HCT116 (cell line): ENCODE data around the gene CSTA. TPM values are rescaled to one million over a fixed set of nuclear protein-coding genes. Genes with fewer than 3 reads are reported as not detected.

Source experiments
- ATAC-seq: fragments of 200-7000 bp; cut with Tn5 transposase; 2 replicates; pipeline ENCODE4 v1.9.1; 2020; ENCODE audit warnings: mild to moderate bottlenecking, moderate library complexity
- BruUV-seq: library from RNA; stranded (reverse); fragments of 400-500 nt; replicated peaks from 2 replicates; lab custom pipeline; 2021; lab: Mats Ljungman, UMichigan
- CTCF ChIA-PET: fragments of 300-600 bp; sonication (Branson Sonifier 250); formaldehyde crosslinking; loops from one replicate; lab custom pipeline; 2021; ENCODE audit warnings: antibody characterized with exemption; lab: Charles Lee
- POLR2A ChIA-PET: fragments of 300-600, 350-600 bp; sonication (Branson Sonifier 250); formaldehyde crosslinking; loops from one replicate; lab custom pipeline; 2021; ENCODE audit warnings: antibody characterized with exemption; lab: Charles Lee
- RAD21 ChIA-PET, 2 experiments: fragments of 300-600 bp; sonication (Branson Sonifier 250); formaldehyde crosslinking; loops; one replicate each; lab custom pipeline; 2023; ENCODE audit warnings: low total read pairs in 2 of 2; ENCODE audit not compliant: uncharacterized antibody in 2 of 2, unreplicated experiment in 2 of 2, low non-redundant PET in 1 of 2; lab: Charles Lee
- DNase-seq: peaks from one replicate; pipeline ENCODE4 v3.0.0-alpha.2; 2010; ENCODE audit warnings: low read depth, low spot score
- H2AFZ ChIP-seq: fragments of 200-600 bp; shearing (Covaris generic), sonication (generic); 2 replicates; pipeline ENCODE4 v1.6.1; 2017; ENCODE audit warnings: low read depth, mixed run types, mixed read lengths, antibody characterized with exemption, low read length; ENCODE audit not compliant: poor library complexity, severe bottlenecking
- H3K27ac ChIP-seq: 2 replicates; pipeline ENCODE4 v1.5.1; 2012; ENCODE audit warnings: low read depth, low read length
- H3K27me3 ChIP-seq: fragments of 200-600 bp; sonication (generic); 2 replicates; pipeline ENCODE4 v1.6.1; 2016; ENCODE audit warnings: mixed run types, low read length, mixed read lengths; ENCODE audit not compliant: insufficient read depth
- H3K36me3 ChIP-seq, 2 experiments: fragments of 200-500 bp in 1 of 2; fragments of 200-600 bp in 1 of 2; sonication (Bioruptor generic) in 1 of 2; sonication (generic) in 1 of 2; 2 replicates each; pipeline versions ENCODE4 v1.5.1 to v1.6.1; 2014 to 2016; ENCODE audit warnings: low read length in 2 of 2, inconsistent platforms in 1 of 2, mixed read lengths in 1 of 2, mixed run types in 1 of 2; ENCODE audit not compliant: insufficient read depth in 2 of 2, control insufficient read depth in 1 of 2
- H3K4me1 ChIP-seq, 2 experiments: fragments of 200-600 bp in 1 of 2; sonication (generic) in 1 of 2; 2 replicates each; pipeline versions ENCODE4 v1.5.1 to v1.6.1; 2012 to 2017; ENCODE audit warnings: low read length in 2 of 2, inconsistent platforms in 1 of 2, mild to moderate bottlenecking in 1 of 2, mixed read lengths in 1 of 2, mixed run types in 1 of 2, moderate library complexity in 1 of 2; ENCODE audit not compliant: insufficient read depth in 2 of 2, control insufficient read depth in 1 of 2
- H3K4me2 ChIP-seq: fragments of 200-600 bp; sonication (generic); 2 replicates; pipeline ENCODE4 v1.6.1; 2017; ENCODE audit warnings: mixed run types, low read length, mixed read lengths
- H3K4me3 ChIP-seq, 2 experiments: fragments of 200-600 bp in 1 of 2; sonication (generic) in 1 of 2; replicated peaks in 1 of 2; 2 replicates each; pipeline ENCODE4 v1.5.1; 2011 to 2016; ENCODE audit warnings: low read length in 2 of 2, control low read depth in 1 of 2, low read depth in 1 of 2, mild to moderate bottlenecking in 1 of 2, mixed read lengths in 1 of 2, mixed run types in 1 of 2
- H3K79me2 ChIP-seq: fragments of 200-600 bp; sonication (generic); 2 replicates; pipeline ENCODE4 v1.6.1; 2017; ENCODE audit warnings: mild to moderate bottlenecking, mixed run types, low read length, moderate library complexity, mixed read lengths; ENCODE audit not compliant: insufficient read depth
- H3K9ac ChIP-seq: fragments of 200-600 bp; sonication (generic); 2 replicates; pipeline ENCODE4 v1.6.1; 2016; ENCODE audit warnings: low read length, mixed read lengths
- H3K9me2 ChIP-seq: fragments of 200-600 bp; sonication (generic), shearing (Covaris generic); 2 replicates; pipeline ENCODE4 v1.6.1; 2017; ENCODE audit warnings: mixed run types, mild to moderate bottlenecking, moderate library complexity; ENCODE audit not compliant: insufficient read depth
- H3K9me3 ChIP-seq, 2 experiments: fragments of 200-500 bp in 1 of 2; fragments of 200-600 bp in 1 of 2; sonication (Bioruptor generic) in 1 of 2; sonication (generic) in 1 of 2; 2 replicates each; pipeline ENCODE4 v1.6.1; 2014 to 2017; ENCODE audit warnings: low read length in 2 of 2, mixed read lengths in 2 of 2, inconsistent platforms in 1 of 2, low read depth in 1 of 2, mild to moderate bottlenecking in 1 of 2, mixed run types in 1 of 2, moderate library complexity in 1 of 2; ENCODE audit not compliant: control insufficient read depth in 1 of 2, insufficient read depth in 1 of 2
- H4K20me1 ChIP-seq: fragments of 200-600 bp; sonication (generic), shearing (Covaris generic); 2 replicates; pipeline ENCODE4 v1.6.1; 2017; ENCODE audit warnings: mixed run types, mild to moderate bottlenecking, moderate library complexity; ENCODE audit not compliant: insufficient read depth
- ATF3 ChIP-seq: IDR thresholded peaks from 2 replicates; pipeline ENCODE4 v1.6.1; 2012
- CBX3 ChIP-seq: IDR thresholded peaks from 2 replicates; pipeline ENCODE4 v1.6.1; 2012; ENCODE audit warnings: low read depth
- CEBPB ChIP-seq: IDR thresholded peaks from 2 replicates; pipeline ENCODE4 v1.6.1; 2012; ENCODE audit warnings: low read depth
- ELF1 ChIP-seq: IDR thresholded peaks from 2 replicates; pipeline ENCODE4 v1.6.1; 2012; ENCODE audit warnings: low read depth, borderline replicate concordance
- EZH2 ChIP-seq: fragments of 200-600 bp; sonication (generic); IDR thresholded peaks from 2 replicates; pipeline ENCODE4 v1.6.1; 2017; ENCODE audit warnings: antibody characterized with exemption, mixed run types
- FOSL1 ChIP-seq: IDR thresholded peaks from 2 replicates; pipeline ENCODE4 v1.6.1; 2012; ENCODE audit warnings: low read depth
- MAX ChIP-seq: IDR thresholded peaks from 2 replicates; pipeline ENCODE4 v1.6.1; 2012
- POLR2A ChIP-seq: IDR thresholded peaks from 2 replicates; pipeline ENCODE4 v1.7.0; 2011; ENCODE audit warnings: borderline replicate concordance; ENCODE audit not compliant: insufficient read depth, insufficient read length; ENCODE audit errors: extremely low read depth
- POLR2AphosphoS5 ChIP-seq: IDR thresholded peaks from 2 replicates; pipeline ENCODE4 v1.6.1; 2011; ENCODE audit warnings: mild to moderate bottlenecking, low read depth, low read length, moderate library complexity
- SP1 ChIP-seq: IDR thresholded peaks from 2 replicates; pipeline ENCODE4 v1.6.1; 2012; ENCODE audit warnings: low read depth
- TCF7L2 ChIP-seq: IDR thresholded peaks from 2 replicates; pipeline ENCODE4 v1.7.0; 2011; ENCODE audit warnings: borderline replicate concordance, inconsistent platforms; ENCODE audit not compliant: insufficient read depth, insufficient read length; ENCODE audit errors: extremely low read depth
- YY1 ChIP-seq: IDR thresholded peaks from 2 replicates; pipeline ENCODE4 v1.6.1; 2011; ENCODE audit warnings: low read length, low read depth, moderate library complexity, mild to moderate bottlenecking; ENCODE audit not compliant: insufficient replicate concordance; ENCODE audit errors: extremely low read depth
- ZBTB33 ChIP-seq: IDR thresholded peaks from 2 replicates; pipeline ENCODE4 v1.6.1; 2011; ENCODE audit warnings: mild to moderate bottlenecking, low read length, moderate library complexity; ENCODE audit not compliant: insufficient replicate concordance; ENCODE audit errors: extremely low read depth
- ZFX ChIP-seq: fragments of 450-650 bp; IDR thresholded peaks from 2 replicates; pipeline ENCODE4 v1.6.1; 2017
- ZNF274 ChIP-seq: fragments of 200-500 bp; sonication (Bioruptor generic); IDR thresholded peaks from 2 replicates; pipeline ENCODE4 v1.6.1; 2014; ENCODE audit warnings: mild to moderate bottlenecking, low read depth, low read length, inconsistent platforms
- intact Hi-C: fragments of 100-400 bp; cut with micrococcal nuclease; formaldehyde crosslinking; loops from 2 replicates; pipeline ENCODE4 v1.10.0; 2022
- total RNA-seq: library from RNA; stranded (reverse); gene quantifications from one replicate; pipeline ENCODE4 v1.2.1, GENCODE V29; 2021; ENCODE audit not compliant: unreplicated experiment

CSTA gene
- total RNA-seq, 1 experiment from 2014 or later, result 11.0 TPM

GRCh38 chr3:122331886-122332285 is 6.8 kb downstream of the CSTA start:
- no peaks in the 10 kb centered on the region for H3K79me2 ChIP-seq
- RAD21 ChIA-PET, result no interaction called here
- TF ChIP-seq FOSL1 (no peak), ZNF274 (no peak), EZH2 (no peak), SP1 (no peak), POLR2A (no peak), ELF1 (no peak), MAX (no peak), YY1 (no peak), CBX3 (no peak), ZBTB33 (no peak), ATF3 (no peak), TCF7L2 (no peak), ZFX (no peak), CEBPB (no peak), POLR2AphosphoS5 (no peak)
- no peak overlapping the region for H3K4me3 ChIP-seq
- H2AFZ ChIP-seq, result no peak overlapping the region
- no peaks in the 10 kb centered on the region for H4K20me1 ChIP-seq
- H3K9me3 ChIP-seq, result no peaks in the 10 kb centered on the region
- no peaks in the 10 kb centered on the region for H3K9me2 ChIP-seq
- no peaks in the 10 kb centered on the region for H3K36me3 ChIP-seq
- no peak overlapping the region for H3K4me2 ChIP-seq
- no peak for ATAC-seq
- H3K27me3 ChIP-seq, result no peaks in the 10 kb centered on the region
- intact Hi-C loops, result no loop called here
- no peak overlapping the region for H3K9ac ChIP-seq
- CTCF ChIA-PET, result interaction anchor here (0.8 kb wide), 1 partner anchor 312 kb away, joined by 3 read pairs; no protein-coding TSS in a partner anchor
- no peak overlapping the region for H3K27ac ChIP-seq
- DNase-seq, result no peak
- POLR2A ChIA-PET, result no interaction called here
- BruUV-seq, result no TSS peak
- no peaks in the 10 kb centered on the region for H3K4me1 ChIP-seq
